HepG2 (cell line): ENCODE results near the gene SLC12A5. TPM values are rescaled to one million over a fixed set of nuclear protein-coding genes. Genes with fewer than 3 reads are reported as not detected.

ENCODE experiments used
- CBX5 ChIP-seq: sonication (generic); formaldehyde crosslinking; IDR thresholded peaks from 2 replicates; pipeline ENCODE4 v1.4.0; 2020; ENCODE audit warnings: missing genetic modification reagents, borderline replicate concordance
- ETV5 ChIP-seq: IDR thresholded peaks from 2 replicates; pipeline ENCODE4 v1.6.1; 2018; ENCODE audit warnings: missing biosample characterization, missing genetic modification reagents, inconsistent platforms, borderline replicate concordance
- ISL2 ChIP-seq: sonication (generic); formaldehyde crosslinking; IDR thresholded peaks from 2 replicates; pipeline ENCODE4 v1.5.0; 2020; ENCODE audit warnings: missing genetic modification reagents
- KAT8 ChIP-seq: IDR thresholded peaks from 2 replicates; pipeline ENCODE4 v1.6.1; 2016; ENCODE audit warnings: missing genetic modification reagents, missing compliant biosample characterization
- MLLT10 ChIP-seq: sonication (generic); formaldehyde crosslinking; IDR thresholded peaks from 2 replicates; pipeline ENCODE4 v1.4.0; 2020; ENCODE audit warnings: missing genetic modification reagents
- MYNN ChIP-seq: sonication (generic); formaldehyde crosslinking; IDR thresholded peaks from 2 replicates; pipeline ENCODE4 v1.4.0; 2020; ENCODE audit warnings: mild to moderate bottlenecking, low read depth, missing genetic modification reagents
- NFATC3 ChIP-seq: sonication (generic); formaldehyde crosslinking; IDR thresholded peaks from 2 replicates; pipeline ENCODE4 v1.5.1; 2020; ENCODE audit warnings: mild to moderate bottlenecking, missing genetic modification reagents
- NR2C2 ChIP-seq: sonication (generic); formaldehyde crosslinking; IDR thresholded peaks from 2 replicates; pipeline ENCODE4 v1.4.0; 2020; ENCODE audit warnings: missing genetic modification reagents, mild to moderate bottlenecking, moderate library complexity, borderline replicate concordance
- PHB2 ChIP-seq: fragments of 450-650 bp; IDR thresholded peaks from 2 replicates; pipeline ENCODE4 v1.6.1; 2018; ENCODE audit not compliant: partially characterized antibody
- SAP130 ChIP-seq: IDR thresholded peaks from 2 replicates; pipeline ENCODE4 v1.6.1; 2016; ENCODE audit warnings: low read depth
- ZNF230 ChIP-seq: sonication (generic); formaldehyde crosslinking; IDR thresholded peaks from 2 replicates; pipeline ENCODE4 v1.4.0; 2020; ENCODE audit warnings: mild to moderate bottlenecking, missing genetic modification reagents
- ZSCAN29 ChIP-seq: sonication (generic); formaldehyde crosslinking; conservative IDR thresholded peaks from 2 replicates; pipeline ENCODE4 v1.4.0; 2020; ENCODE audit warnings: mild to moderate bottlenecking, missing genetic modification reagents
- polyA plus RNA-seq, 8 experiments: library from polyadenylated mRNA; depleted of rRNA in 3 of 8; stranded (reverse) in 7 of 8; unstranded in 1 of 8; fragments of >200 nt; fragmentation: Illumina TruSeq in 4 of 8; extraction: Trizol in 4 of 8; gene quantifications; 2 replicates each; pipeline versions ENCODE4 v1.2.1 to v1.2.3, GENCODE V29; 2011 to 2016; ENCODE audit warnings: low read depth in 4 of 8, missing spikeins in 1 of 8, mixed read lengths in 1 of 8; ENCODE audit not compliant: insufficient read depth in 1 of 8
- total RNA-seq, 5 experiments: library from RNA; depleted of rRNA; stranded (reverse); fragments of >200 nt; fragmentation: Illumina TruSeq; extraction: Trizol; gene quantifications; 2 replicates each; pipeline ENCODE4 v1.2.3, GENCODE V29; 2016; ENCODE audit warnings: low read depth in 1 of 5
- TF ChIP-seq, protein P1 (sequence below): sonication (generic); formaldehyde crosslinking; IDR thresholded peaks from 2 replicates; pipeline ENCODE4 v1.4.0; 2020; ENCODE audit warnings: mild to moderate bottlenecking, missing genetic modification reagents
- TF ChIP-seq, protein P2 (sequence below): sonication (generic); formaldehyde crosslinking; IDR thresholded peaks from 2 replicates; pipeline ENCODE4 v1.8.0; 2022; ENCODE audit warnings: mild to moderate bottlenecking, missing genetic modification reagents; ENCODE audit not compliant: insufficient replicate concordance
- TF ChIP-seq, protein P3 (sequence below): fragments of 450-650 bp; IDR thresholded peaks from 2 replicates; pipeline ENCODE4 v1.6.1; 2017
- TF ChIP-seq, protein P4 (sequence below): sonication (generic); formaldehyde crosslinking; IDR thresholded peaks from 2 replicates; pipeline ENCODE4 v1.5.0; 2020; ENCODE audit warnings: mild to moderate bottlenecking, missing genetic modification reagents

Gene SLC12A5
- total and polyA plus RNA-seq, 2 of the 13 experiments (the other 11 are each of a cell fraction or from before 2014, with no cell fraction given) = 4.3 to 5.4 TPM

DNA sequence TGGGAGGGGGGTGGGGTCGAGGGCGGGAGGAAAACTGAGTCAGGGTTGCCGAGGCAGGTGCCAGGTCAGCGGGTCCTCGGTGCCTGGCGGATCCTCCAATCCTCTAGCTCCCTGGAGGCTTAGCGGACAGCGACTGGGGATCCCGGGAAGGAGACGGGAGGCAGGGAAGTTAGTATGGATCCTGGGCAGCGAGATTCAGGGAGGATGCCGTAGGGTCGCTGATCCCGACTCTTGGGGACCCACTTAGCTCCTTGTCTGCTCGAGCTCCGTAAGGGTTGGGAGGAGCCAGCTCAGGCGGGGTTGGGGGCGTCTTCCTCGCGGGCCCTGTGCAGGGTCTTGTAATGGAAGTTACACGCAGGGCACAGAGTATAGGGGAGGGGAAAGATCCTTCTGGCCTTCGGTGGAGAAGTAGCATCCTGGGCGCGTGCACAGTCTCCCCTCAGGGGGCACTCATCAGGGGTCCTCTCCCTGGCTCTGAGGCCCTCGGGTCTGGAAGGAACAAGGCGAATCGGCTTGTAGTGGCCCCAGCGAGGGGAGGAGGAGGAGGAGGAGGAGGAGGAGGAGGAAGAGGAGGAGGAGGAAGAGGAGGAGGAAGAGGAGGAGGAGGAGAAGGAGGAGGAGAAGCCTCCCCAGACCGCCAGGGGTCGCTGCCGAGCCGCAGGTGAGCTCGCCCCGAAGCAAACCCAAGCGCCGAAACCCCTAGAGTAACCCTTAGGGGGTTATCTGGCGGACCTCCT, 6.4 kb upstream of the SLC12A5 start (continued):
- TF ChIP-seq MYNN (no peak), ISL2 (CRISPR knock-in tag) (no peak), CBX5 (CRISPR knock-in tag) (no peak), NR2C2 (CRISPR knock-in tag) (no peak), ETV5 (CRISPR knock-in tag) (no peak), NFATC3 (no peak), SAP130 (CRISPR knock-in tag) (0 out of 2 replicates have a peak, but pooled peaks have one; percentile 22), PHB2 (no peak), ZSCAN29 (CRISPR knock-in tag) (no peak), ZNF230 (no peak), KAT8 (no peak), MLLT10 (CRISPR knock-in tag) (no peak)
- TF ChIP-seq, protein P1, sequence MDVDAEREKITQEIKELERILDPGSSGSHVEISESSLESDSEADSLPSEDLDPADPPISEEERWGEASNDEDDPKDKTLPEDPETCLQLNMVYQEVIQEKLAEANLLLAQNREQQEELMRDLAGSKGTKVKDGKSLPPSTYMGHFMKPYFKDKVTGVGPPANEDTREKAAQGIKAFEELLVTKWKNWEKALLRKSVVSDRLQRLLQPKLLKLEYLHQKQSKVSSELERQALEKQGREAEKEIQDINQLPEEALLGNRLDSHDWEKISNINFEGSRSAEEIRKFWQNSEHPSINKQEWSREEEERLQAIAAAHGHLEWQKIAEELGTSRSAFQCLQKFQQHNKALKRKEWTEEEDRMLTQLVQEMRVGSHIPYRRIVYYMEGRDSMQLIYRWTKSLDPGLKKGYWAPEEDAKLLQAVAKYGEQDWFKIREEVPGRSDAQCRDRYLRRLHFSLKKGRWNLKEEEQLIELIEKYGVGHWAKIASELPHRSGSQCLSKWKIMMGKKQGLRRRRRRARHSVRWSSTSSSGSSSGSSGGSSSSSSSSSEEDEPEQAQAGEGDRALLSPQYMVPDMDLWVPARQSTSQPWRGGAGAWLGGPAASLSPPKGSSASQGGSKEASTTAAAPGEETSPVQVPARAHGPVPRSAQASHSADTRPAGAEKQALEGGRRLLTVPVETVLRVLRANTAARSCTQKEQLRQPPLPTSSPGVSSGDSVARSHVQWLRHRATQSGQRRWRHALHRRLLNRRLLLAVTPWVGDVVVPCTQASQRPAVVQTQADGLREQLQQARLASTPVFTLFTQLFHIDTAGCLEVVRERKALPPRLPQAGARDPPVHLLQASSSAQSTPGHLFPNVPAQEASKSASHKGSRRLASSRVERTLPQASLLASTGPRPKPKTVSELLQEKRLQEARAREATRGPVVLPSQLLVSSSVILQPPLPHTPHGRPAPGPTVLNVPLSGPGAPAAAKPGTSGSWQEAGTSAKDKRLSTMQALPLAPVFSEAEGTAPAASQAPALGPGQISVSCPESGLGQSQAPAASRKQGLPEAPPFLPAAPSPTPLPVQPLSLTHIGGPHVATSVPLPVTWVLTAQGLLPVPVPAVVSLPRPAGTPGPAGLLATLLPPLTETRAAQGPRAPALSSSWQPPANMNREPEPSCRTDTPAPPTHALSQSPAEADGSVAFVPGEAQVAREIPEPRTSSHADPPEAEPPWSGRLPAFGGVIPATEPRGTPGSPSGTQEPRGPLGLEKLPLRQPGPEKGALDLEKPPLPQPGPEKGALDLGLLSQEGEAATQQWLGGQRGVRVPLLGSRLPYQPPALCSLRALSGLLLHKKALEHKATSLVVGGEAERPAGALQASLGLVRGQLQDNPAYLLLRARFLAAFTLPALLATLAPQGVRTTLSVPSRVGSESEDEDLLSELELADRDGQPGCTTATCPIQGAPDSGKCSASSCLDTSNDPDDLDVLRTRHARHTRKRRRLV = no peak
- TF ChIP-seq, protein P2, sequence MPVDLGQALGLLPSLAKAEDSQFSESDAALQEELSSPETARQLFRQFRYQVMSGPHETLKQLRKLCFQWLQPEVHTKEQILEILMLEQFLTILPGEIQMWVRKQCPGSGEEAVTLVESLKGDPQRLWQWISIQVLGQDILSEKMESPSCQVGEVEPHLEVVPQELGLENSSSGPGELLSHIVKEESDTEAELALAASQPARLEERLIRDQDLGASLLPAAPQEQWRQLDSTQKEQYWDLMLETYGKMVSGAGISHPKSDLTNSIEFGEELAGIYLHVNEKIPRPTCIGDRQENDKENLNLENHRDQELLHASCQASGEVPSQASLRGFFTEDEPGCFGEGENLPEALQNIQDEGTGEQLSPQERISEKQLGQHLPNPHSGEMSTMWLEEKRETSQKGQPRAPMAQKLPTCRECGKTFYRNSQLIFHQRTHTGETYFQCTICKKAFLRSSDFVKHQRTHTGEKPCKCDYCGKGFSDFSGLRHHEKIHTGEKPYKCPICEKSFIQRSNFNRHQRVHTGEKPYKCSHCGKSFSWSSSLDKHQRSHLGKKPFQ (CRISPR knock-in tag) = no peak
- TF ChIP-seq, protein P3, sequence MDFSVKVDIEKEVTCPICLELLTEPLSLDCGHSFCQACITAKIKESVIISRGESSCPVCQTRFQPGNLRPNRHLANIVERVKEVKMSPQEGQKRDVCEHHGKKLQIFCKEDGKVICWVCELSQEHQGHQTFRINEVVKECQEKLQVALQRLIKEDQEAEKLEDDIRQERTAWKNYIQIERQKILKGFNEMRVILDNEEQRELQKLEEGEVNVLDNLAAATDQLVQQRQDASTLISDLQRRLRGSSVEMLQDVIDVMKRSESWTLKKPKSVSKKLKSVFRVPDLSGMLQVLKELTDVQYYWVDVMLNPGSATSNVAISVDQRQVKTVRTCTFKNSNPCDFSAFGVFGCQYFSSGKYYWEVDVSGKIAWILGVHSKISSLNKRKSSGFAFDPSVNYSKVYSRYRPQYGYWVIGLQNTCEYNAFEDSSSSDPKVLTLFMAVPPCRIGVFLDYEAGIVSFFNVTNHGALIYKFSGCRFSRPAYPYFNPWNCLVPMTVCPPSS = no peak
- TF ChIP-seq, protein P4, sequence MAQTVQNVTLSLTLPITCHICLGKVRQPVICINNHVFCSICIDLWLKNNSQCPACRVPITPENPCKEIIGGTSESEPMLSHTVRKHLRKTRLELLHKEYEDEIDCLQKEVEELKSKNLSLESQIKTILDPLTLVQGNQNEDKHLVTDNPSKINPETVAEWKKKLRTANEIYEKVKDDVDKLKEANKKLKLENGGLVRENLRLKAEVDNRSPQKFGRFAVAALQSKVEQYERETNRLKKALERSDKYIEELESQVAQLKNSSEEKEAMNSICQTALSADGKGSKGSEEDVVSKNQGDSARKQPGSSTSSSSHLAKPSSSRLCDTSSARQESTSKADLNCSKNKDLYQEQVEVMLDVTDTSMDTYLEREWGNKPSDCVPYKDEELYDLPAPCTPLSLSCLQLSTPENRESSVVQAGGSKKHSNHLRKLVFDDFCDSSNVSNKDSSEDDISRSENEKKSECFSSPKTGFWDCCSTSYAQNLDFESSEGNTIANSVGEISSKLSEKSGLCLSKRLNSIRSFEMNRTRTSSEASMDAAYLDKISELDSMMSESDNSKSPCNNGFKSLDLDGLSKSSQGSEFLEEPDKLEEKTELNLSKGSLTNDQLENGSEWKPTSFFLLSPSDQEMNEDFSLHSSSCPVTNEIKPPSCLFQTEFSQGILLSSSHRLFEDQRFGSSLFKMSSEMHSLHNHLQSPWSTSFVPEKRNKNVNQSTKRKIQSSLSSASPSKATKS (CRISPR knock-in tag) = no peak
